Endothelial cell of umbilical vein (primary cell): ENCODE measurements around the gene AGBL4.

Experiments
- POLR2A ChIP-seq: IDR thresholded peaks from 2 replicates; pipeline ENCODE4 v1.6.1; 2012; ENCODE audit warnings: low read depth, mild to moderate bottlenecking, control low read depth, low read length
- TF ChIP-seq, protein P1 (sequence below), 2 donors: IDR thresholded peaks; 1 replicate in 1 of 2; 2 replicates in 1 of 2; pipeline ENCODE4 v1.5.1; 2011; ENCODE audit warnings: low read length in 2 of 2, mild to moderate bottlenecking in 2 of 2, moderate library complexity in 2 of 2, control low read depth in 1 of 2, inconsistent platforms in 1 of 2, low read depth in 1 of 2; ENCODE audit not compliant: insufficient read depth in 1 of 2; ENCODE audit errors: extremely low read depth in 1 of 2
- TF ChIP-seq, protein P2 (sequence below): IDR thresholded peaks from 2 replicates; pipeline ENCODE4 v1.6.1; 2011; ENCODE audit not compliant: insufficient read depth, insufficient read length

DNA sequence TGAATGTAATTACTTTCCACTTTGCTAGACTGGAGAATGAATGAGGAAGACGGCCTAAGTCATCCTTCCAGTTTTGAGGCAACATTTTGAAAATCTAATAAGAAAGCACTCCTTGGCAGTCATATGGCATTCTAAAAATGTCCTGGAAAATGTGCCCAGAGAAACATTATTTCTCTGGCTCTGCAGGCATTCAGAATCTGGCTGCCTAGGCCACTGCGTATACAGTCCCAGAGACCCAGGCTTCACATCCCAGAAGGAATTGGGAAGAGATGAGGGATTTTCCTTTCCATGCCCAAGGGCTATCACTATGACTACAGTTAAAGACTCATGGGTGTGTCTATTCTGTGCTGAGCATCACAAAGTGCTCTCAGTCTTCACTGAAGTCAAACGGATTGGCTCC lies 1339.9 kb downstream of the AGBL4 start:
- TF ChIP-seq, protein P1, sequence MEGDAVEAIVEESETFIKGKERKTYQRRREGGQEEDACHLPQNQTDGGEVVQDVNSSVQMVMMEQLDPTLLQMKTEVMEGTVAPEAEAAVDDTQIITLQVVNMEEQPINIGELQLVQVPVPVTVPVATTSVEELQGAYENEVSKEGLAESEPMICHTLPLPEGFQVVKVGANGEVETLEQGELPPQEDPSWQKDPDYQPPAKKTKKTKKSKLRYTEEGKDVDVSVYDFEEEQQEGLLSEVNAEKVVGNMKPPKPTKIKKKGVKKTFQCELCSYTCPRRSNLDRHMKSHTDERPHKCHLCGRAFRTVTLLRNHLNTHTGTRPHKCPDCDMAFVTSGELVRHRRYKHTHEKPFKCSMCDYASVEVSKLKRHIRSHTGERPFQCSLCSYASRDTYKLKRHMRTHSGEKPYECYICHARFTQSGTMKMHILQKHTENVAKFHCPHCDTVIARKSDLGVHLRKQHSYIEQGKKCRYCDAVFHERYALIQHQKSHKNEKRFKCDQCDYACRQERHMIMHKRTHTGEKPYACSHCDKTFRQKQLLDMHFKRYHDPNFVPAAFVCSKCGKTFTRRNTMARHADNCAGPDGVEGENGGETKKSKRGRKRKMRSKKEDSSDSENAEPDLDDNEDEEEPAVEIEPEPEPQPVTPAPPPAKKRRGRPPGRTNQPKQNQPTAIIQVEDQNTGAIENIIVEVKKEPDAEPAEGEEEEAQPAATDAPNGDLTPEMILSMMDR (IDR thresholded peaks at IDR 0.05; ENCODE audit: extremely low read depth in 1 of 2, insufficient read depth in 1 of 2, low read depth in 1 of 2, low read length in 2 of 2): no peak
- TF ChIP-seq, protein P2, sequence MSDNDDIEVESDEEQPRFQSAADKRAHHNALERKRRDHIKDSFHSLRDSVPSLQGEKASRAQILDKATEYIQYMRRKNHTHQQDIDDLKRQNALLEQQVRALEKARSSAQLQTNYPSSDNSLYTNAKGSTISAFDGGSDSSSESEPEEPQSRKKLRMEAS: no peak
- no peak for TF ChIP-seq POLR2A
